PC-9 (cell line): Measurements from ENCODE around the gene EHD4. TPM values are rescaled to one million over a fixed set of nuclear protein-coding genes. Genes with fewer than 3 reads are reported as not detected.

Experiments used
- BruUV-seq: library from RNA; stranded (reverse); fragments of 400-500 nt; replicated peaks from 2 replicates; lab custom pipeline; 2021; lab: Mats Ljungman, UMichigan
- CTCF ChIA-PET: fragments of 300-600 bp; sonication (Branson Sonifier 250); formaldehyde crosslinking; loops from one replicate; lab custom pipeline; 2022; ENCODE audit warnings: antibody characterized with exemption; lab: Charles Lee
- POLR2A ChIA-PET: fragments of 300-600 bp; sonication (Branson Sonifier 250); formaldehyde crosslinking; loops from one replicate; lab custom pipeline; 2022; ENCODE audit warnings: antibody characterized with exemption; ENCODE audit not compliant: unreplicated experiment; lab: Charles Lee
- DNase-seq, 2 experiments: peaks; one replicate each; pipeline versions ENCODE4 v3.0.0 to v3.0.0-alpha.2; 2015 to 2022; ENCODE audit warnings: mixed read lengths in 1 of 2
- H2AFZ ChIP-seq: fragments of 200-600 bp; sonication (generic); 2 replicates; pipeline ENCODE4 v1.8.1; 2017; ENCODE audit warnings: antibody characterized with exemption
- H3F3A ChIP-seq: fragments of 200-600 bp; sonication (generic); 2 replicates; pipeline ENCODE4 v1.8.1; 2017; ENCODE audit warnings: antibody characterized with exemption, mild to moderate bottlenecking, low read depth; ENCODE audit not compliant: insufficient read depth
- H3K27ac ChIP-seq: fragments of 200-600 bp; sonication (generic); 2 replicates; pipeline ENCODE4 v1.6.1; 2016; ENCODE audit warnings: mixed run types
- H3K27me3 ChIP-seq: fragments of 200-600 bp; sonication (generic); 2 replicates; pipeline ENCODE4 v1.6.1; 2016; ENCODE audit warnings: low read depth, mixed run types; ENCODE audit not compliant: insufficient read depth
- H3K36me3 ChIP-seq: fragments of 200-600 bp; sonication (generic); 2 replicates; pipeline ENCODE4 v1.6.1; 2016; ENCODE audit warnings: low read depth, mixed run types
- H3K4me1 ChIP-seq: fragments of 200-600 bp; sonication (generic); replicated peaks from 2 replicates; pipeline ENCODE4 v1.6.1; 2016; ENCODE audit warnings: mixed run types; ENCODE audit not compliant: insufficient read depth
- H3K4me2 ChIP-seq: fragments of 200-600 bp; sonication (generic); 2 replicates; pipeline ENCODE4 v1.6.1; 2017; ENCODE audit warnings: mixed run types
- H3K4me3 ChIP-seq: fragments of 200-600 bp; sonication (generic); 2 replicates; pipeline ENCODE4 v1.6.1; 2016; ENCODE audit warnings: mixed run types
- H3K79me2 ChIP-seq: fragments of 200-600 bp; sonication (generic); 2 replicates; pipeline ENCODE4 v1.6.1; 2017; ENCODE audit warnings: low read depth, mixed run types
- H3K9me2 ChIP-seq: fragments of 200-600 bp; sonication (generic); 2 replicates; pipeline ENCODE4 v1.8.1; 2017; ENCODE audit warnings: mild to moderate bottlenecking; ENCODE audit not compliant: insufficient read depth
- H3K9me3 ChIP-seq: fragments of 200-600 bp; sonication (generic); 2 replicates; pipeline ENCODE4 v1.8.1; 2016; ENCODE audit warnings: low read depth; ENCODE audit not compliant: insufficient read depth
- H4K20me1 ChIP-seq: fragments of 200-600 bp; sonication (generic); 2 replicates; pipeline ENCODE4 v1.8.1; 2017; ENCODE audit not compliant: insufficient read depth
- CTCF ChIP-seq: fragments of 200-600 bp; sonication (generic); conservative IDR thresholded peaks from 2 replicates; pipeline ENCODE4 v1.6.1; 2017; ENCODE audit warnings: mixed run types, antibody characterized with exemption, mild to moderate bottlenecking, moderate library complexity
- EZH2 ChIP-seq: fragments of 200-600 bp; sonication (generic); IDR thresholded peaks from 2 replicates; pipeline ENCODE4 v1.8.0; 2017; ENCODE audit warnings: antibody characterized with exemption, low read depth
- intact Hi-C: fragments of 100-400 bp; cut with micrococcal nuclease; formaldehyde crosslinking; loops from one replicate; pipeline ENCODE4 v1.10.0; 2022; ENCODE audit not compliant: unreplicated experiment
- total RNA-seq: library from RNA; stranded (reverse); gene quantifications from 2 replicates; pipeline ENCODE4 v1.2.3, GENCODE V29; 2021

Gene EHD4
- total RNA-seq, 1 experiment from 2014 or later, result 18.1 TPM

- H2AFZ ChIP-seq, result no peak overlapping the region
- no peak overlapping the region for H3K4me2 ChIP-seq
- H3K9me3 ChIP-seq, result no peaks in the 10 kb centered on the region
- no peaks in the 10 kb centered on the region for H3K79me2 ChIP-seq
- POLR2A ChIA-PET, result no interaction called here
- H3K27ac ChIP-seq, result no peak overlapping the region
- H3K9me2 ChIP-seq, result no peaks in the 10 kb centered on the region
- no peaks in the 10 kb centered on the region for H3K36me3 ChIP-seq
- CTCF ChIA-PET, result interaction anchor here (0.6 kb wide), 1 partner anchor 61 kb away, joined by 4 read pairs; no protein-coding TSS in a partner anchor
- no TSS peak for BruUV-seq
- DNase-seq, result no peak
- H3F3A ChIP-seq, result no peaks in the 10 kb centered on the region
- H3K4me1 ChIP-seq, result no peaks in the 10 kb centered on the region
- intact Hi-C loops, result no loop called here
- H3K4me3 ChIP-seq, result no peak overlapping the region
- TF ChIP-seq EZH2, result no peak
- no peak for TF ChIP-seq CTCF
- no peaks in the 10 kb centered on the region for H3K27me3 ChIP-seq
- H4K20me1 ChIP-seq, result no peaks in the 10 kb centered on the region
Observed at GRCh38 chr15:41992151-41992802, 19.9 kb upstream of the EHD4 start.

GRCh38 chr15:41990691-41991090 is 18.3 kb upstream of the EHD4 start:
- no peak for DNase-seq
- ChIA-PET CTCF (interaction anchor here (1.0 kb wide), 1 partner anchor 166 kb away, joined by 3 read pairs; the partner anchor contains the start of gene PLA2G4F), POLR2A (interaction anchor here (0.7 kb wide), 2 partner anchors 65 to 1878 kb away, joined by 5 to 25 read pairs; no protein-coding TSS in a partner anchor)
- Histone ChIP-seq H3K27me3 (no peaks in the 10 kb centered on the region), H4K20me1 (no peaks in the 10 kb centered on the region), H3F3A (no peaks in the 10 kb centered on the region), H3K36me3 (no peaks in the 10 kb centered on the region), H3K4me3 (no peak overlapping the region), H3K9me3 (no peaks in the 10 kb centered on the region), H3K27ac (no peak overlapping the region), H3K79me2 (no peaks in the 10 kb centered on the region), H3K4me2 (no peak overlapping the region), H3K9me2 (no peaks in the 10 kb centered on the region), H3K4me1 (no peaks in the 10 kb centered on the region), H2AFZ (no peak overlapping the region)
- BruUV-seq, result no TSS peak
- TF ChIP-seq EZH2, result no peak
- no peak for TF ChIP-seq CTCF
- intact Hi-C loops, result no loop called here

- Histone ChIP-seq H2AFZ (no peak overlapping the region), H3K36me3 (no peaks in the 10 kb centered on the region), H3K79me2 (no peaks in the 10 kb centered on the region), H3F3A (no peaks in the 10 kb centered on the region), H3K27ac (no peak overlapping the region), H3K27me3 (no peaks in the 10 kb centered on the region), H3K4me3 (no peak overlapping the region), H3K4me1 (no peaks in the 10 kb centered on the region), H3K4me2 (no peak overlapping the region), H3K9me3 (no peaks in the 10 kb centered on the region), H4K20me1 (no peaks in the 10 kb centered on the region), H3K9me2 (no peaks in the 10 kb centered on the region)
- ChIA-PET POLR2A (interaction anchor here (0.6 to 0.7 kb wide), 3 partner anchors 18 to 1879 kb away, joined by 3 to 25 read pairs (median 5); partner anchors contain the start of gene EHD4), CTCF (interaction anchor here (0.6 to 1.2 kb wide), 3 partner anchors 67 to 166 kb away, joined by 3 to 4 read pairs (median 3); partner anchors contain the start of gene PLA2G4F)
- no TSS peak for BruUV-seq
- DNase-seq, result no peak
- TF ChIP-seq EZH2 (no peak), CTCF (no peak)
- intact Hi-C loops, result no loop called here
Observed at GRCh38 chr15:41990243-41990605, 17.9 kb upstream of the EHD4 start.
